ENCODE data around the gene PEX6.

Gene PEX6

DNA sequence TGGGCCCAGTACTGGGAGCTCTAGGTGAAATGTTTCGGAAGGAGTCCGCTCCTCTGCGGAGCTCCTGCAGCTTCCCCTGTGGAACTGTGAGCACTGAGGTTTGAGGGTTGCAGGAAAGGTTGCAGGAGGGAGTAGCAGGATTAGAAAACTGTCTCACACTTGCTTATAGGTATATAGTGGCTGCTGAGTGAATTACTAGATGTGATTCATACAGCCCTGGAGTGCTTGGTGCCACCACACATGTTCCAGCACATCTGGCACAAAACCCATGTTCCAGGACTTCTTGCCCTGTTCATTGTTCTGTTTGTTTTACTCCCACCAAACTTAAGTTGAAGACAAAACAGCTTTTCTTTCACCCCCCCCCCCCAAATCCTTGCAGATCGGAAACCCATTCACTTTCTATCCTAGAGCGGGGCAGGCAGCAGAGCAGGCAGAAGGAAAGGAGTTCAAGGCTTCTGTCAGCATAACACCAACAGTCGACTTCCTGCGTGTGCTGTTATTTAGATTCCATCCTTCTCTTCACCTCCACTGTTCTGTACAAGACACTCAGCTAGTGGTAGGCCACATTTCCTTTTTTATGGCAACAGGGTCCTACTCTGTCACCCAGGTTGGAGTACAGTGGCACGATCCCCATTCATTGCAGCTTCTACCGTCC lies 669 bp upstream of the PEX6 start:
- ATAC-seq = peak; percentile 6
- no peak for TF ChIP-seq ARNTL (CRISPR knock-in tag; IDR thresholded peaks at IDR 0.05; ENCODE audit: borderline replicate concordance, low read depth)
- TF ChIP-seq SNAI2 (CRISPR knock-in tag; IDR thresholded peaks at IDR 0.05) = no peak
- no peak for TF ChIP-seq ISL1 (CRISPR knock-in tag; IDR thresholded peaks at IDR 0.05)
- TF ChIP-seq CSDC2 (CRISPR knock-in tag; IDR thresholded peaks at IDR 0.05) = no peak
- no peak for TF ChIP-seq ZC3H10 (CRISPR knock-in tag; IDR thresholded peaks at IDR 0.05)
- TF ChIP-seq, protein P1, sequence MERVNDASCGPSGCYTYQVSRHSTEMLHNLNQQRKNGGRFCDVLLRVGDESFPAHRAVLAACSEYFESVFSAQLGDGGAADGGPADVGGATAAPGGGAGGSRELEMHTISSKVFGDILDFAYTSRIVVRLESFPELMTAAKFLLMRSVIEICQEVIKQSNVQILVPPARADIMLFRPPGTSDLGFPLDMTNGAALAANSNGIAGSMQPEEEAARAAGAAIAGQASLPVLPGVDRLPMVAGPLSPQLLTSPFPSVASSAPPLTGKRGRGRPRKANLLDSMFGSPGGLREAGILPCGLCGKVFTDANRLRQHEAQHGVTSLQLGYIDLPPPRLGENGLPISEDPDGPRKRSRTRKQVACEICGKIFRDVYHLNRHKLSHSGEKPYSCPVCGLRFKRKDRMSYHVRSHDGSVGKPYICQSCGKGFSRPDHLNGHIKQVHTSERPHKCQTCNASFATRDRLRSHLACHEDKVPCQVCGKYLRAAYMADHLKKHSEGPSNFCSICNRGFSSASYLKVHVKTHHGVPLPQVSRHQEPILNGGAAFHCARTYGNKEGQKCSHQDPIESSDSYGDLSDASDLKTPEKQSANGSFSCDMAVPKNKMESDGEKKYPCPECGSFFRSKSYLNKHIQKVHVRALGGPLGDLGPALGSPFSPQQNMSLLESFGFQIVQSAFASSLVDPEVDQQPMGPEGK (CRISPR knock-in tag; IDR thresholded peaks at IDR 0.05; ENCODE audit: borderline replicate concordance) = no peak
- TF ChIP-seq, protein P2, sequence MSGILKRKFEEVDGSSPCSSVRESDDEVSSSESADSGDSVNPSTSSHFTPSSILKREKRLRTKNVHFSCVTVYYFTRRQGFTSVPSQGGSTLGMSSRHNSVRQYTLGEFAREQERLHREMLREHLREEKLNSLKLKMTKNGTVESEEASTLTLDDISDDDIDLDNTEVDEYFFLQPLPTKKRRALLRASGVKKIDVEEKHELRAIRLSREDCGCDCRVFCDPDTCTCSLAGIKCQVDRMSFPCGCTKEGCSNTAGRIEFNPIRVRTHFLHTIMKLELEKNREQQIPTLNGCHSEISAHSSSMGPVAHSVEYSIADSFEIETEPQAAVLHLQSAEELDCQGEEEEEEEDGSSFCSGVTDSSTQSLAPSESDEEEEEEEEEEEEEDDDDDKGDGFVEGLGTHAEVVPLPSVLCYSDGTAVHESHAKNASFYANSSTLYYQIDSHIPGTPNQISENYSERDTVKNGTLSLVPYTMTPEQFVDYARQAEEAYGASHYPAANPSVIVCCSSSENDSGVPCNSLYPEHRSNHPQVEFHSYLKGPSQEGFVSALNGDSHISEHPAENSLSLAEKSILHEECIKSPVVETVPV (CRISPR knock-in tag; IDR thresholded peaks at IDR 0.05) = no peak
- no peak for TF ChIP-seq OSR1 (CRISPR knock-in tag; IDR thresholded peaks at IDR 0.05)
- no peak for TF ChIP-seq ZNF8 (CRISPR knock-in tag; IDR thresholded peaks at IDR 0.05)
- TF ChIP-seq ZFP3 (CRISPR knock-in tag; IDR thresholded peaks at IDR 0.05) = no peak
- no peak for TF ChIP-seq BACH2 (CRISPR knock-in tag; IDR thresholded peaks at IDR 0.05; ENCODE audit: borderline replicate concordance)
- no peak for TF ChIP-seq TOX (CRISPR knock-in tag; IDR thresholded peaks at IDR 0.05; ENCODE audit: borderline replicate concordance)
- no peak for TF ChIP-seq CREB5 (CRISPR knock-in tag; IDR thresholded peaks at IDR 0.05; ENCODE audit: low read depth)
- no peak for TF ChIP-seq GLIS3 (CRISPR knock-in tag; IDR thresholded peaks at IDR 0.05)
- no peak for TF ChIP-seq ESRRG (CRISPR knock-in tag; IDR thresholded peaks at IDR 0.05)
- no peak for TF ChIP-seq ZNF70 (CRISPR knock-in tag; IDR thresholded peaks at IDR 0.05)
- no peak for TF ChIP-seq TCF4 (CRISPR knock-in tag; IDR thresholded peaks at IDR 0.05; ENCODE audit: borderline replicate concordance)
- no peak for TF ChIP-seq ZNF565 (CRISPR knock-in tag; conservative IDR thresholded peaks at IDR 0.05; ENCODE audit: low read depth)
- TF ChIP-seq, protein P3, sequence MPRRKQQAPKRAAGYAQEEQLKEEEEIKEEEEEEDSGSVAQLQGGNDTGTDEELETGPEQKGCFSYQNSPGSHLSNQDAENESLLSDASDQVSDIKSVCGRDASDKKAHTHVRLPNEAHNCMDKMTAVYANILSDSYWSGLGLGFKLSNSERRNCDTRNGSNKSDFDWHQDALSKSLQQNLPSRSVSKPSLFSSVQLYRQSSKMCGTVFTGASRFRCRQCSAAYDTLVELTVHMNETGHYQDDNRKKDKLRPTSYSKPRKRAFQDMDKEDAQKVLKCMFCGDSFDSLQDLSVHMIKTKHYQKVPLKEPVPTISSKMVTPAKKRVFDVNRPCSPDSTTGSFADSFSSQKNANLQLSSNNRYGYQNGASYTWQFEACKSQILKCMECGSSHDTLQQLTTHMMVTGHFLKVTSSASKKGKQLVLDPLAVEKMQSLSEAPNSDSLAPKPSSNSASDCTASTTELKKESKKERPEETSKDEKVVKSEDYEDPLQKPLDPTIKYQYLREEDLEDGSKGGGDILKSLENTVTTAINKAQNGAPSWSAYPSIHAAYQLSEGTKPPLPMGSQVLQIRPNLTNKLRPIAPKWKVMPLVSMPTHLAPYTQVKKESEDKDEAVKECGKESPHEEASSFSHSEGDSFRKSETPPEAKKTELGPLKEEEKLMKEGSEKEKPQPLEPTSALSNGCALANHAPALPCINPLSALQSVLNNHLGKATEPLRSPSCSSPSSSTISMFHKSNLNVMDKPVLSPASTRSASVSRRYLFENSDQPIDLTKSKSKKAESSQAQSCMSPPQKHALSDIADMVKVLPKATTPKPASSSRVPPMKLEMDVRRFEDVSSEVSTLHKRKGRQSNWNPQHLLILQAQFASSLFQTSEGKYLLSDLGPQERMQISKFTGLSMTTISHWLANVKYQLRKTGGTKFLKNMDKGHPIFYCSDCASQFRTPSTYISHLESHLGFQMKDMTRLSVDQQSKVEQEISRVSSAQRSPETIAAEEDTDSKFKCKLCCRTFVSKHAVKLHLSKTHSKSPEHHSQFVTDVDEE (CRISPR knock-in tag; IDR thresholded peaks at IDR 0.05) = no peak

GRCh38 chr6:42978487-42978838 lies 518 bp downstream of the PEX6 start:
- ATAC-seq = peak; percentile 56
- TF ChIP-seq, protein P2 (CRISPR knock-in tag; IDR thresholded peaks at IDR 0.05) = no peak
- TF ChIP-seq ZFP3 (CRISPR knock-in tag; IDR thresholded peaks at IDR 0.05) (no peak), CREB5 (CRISPR knock-in tag; IDR thresholded peaks at IDR 0.05; ENCODE audit: low read depth) (no peak), ZC3H10 (CRISPR knock-in tag; IDR thresholded peaks at IDR 0.05) (no peak)
